Right cardiac atrium (tissue), 5 donors: ENCODE measurements around the gene UBL7. TPM values are rescaled to one million over a fixed set of nuclear protein-coding genes. Genes with fewer than 3 reads are reported as not detected.

ENCODE experiments used
- ATAC-seq, 2 donors: fragments of 200-7000 bp; cut with Tn5 transposase; one replicate each; pipeline versions ENCODE4 v1.8.0 to v1.9.1; 2020; ENCODE audit warnings: moderate library complexity in 2 of 2, mild to moderate bottlenecking in 1 of 2
- DNase-seq, 3 donors: peaks; one replicate each; pipeline ENCODE4 v3.0.0-alpha.2; 2020
- H3K27ac ChIP-seq: one replicate; pipeline ENCODE4 v1.5.1; 2013; ENCODE audit warnings: mild to moderate bottlenecking, low read length, control low read depth, moderate library complexity
- H3K27me3 ChIP-seq: one replicate; pipeline ENCODE4 v1.6.1; 2013; ENCODE audit not compliant: control insufficient read depth, insufficient read depth
- H3K4me1 ChIP-seq: one replicate; pipeline ENCODE4 v1.6.1; 2013; ENCODE audit warnings: low read length; ENCODE audit not compliant: control insufficient read depth, insufficient read depth
- H3K4me3 ChIP-seq: one replicate; pipeline ENCODE4 v1.5.1; 2013; ENCODE audit warnings: low read length, control low read depth
- H3K9me3 ChIP-seq: one replicate; pipeline ENCODE4 v1.6.1; 2013; ENCODE audit warnings: low read length; ENCODE audit not compliant: control insufficient read depth
- WGBS: extraction: QIAGEN DNeasy Blood & Tissue Kit; methylation state at CpG from one replicate; pipeline ENCODE4 v1.1.7; 2013; 5-methylcytosine and 5-hydroxymethylcytosine counted together
- intact Hi-C, 4 donors: fragments of 100-400 bp; cut with DNase I; formaldehyde crosslinking; loops; one replicate each; pipeline versions ENCODE4 v1.11.0 to v1.14.0; 2022 to 2023
- long read RNA-seq, 4 donors: library from polyadenylated mRNA; unstranded; transcript quantifications; one replicate each; pipeline ENCODE4 v2.0.0, GENCODE V29; 2020 to 2021
- polyA plus RNA-seq: library from polyadenylated mRNA; stranded (reverse); fragments of 200-250 nt; gene quantifications from one replicate; pipeline ENCODE4 v1.2.3, GENCODE V29; 2013
- total RNA-seq, 4 donors: library from RNA; stranded (reverse); fragmentation: NEBNext Ultra II Directional; extraction: Animal tissue kit (Norgen Biotek cat#: 25700); gene quantifications; one replicate each; pipeline ENCODE4 v1.2.1, GENCODE V29; 2021
- donor health status: healthy with polysubstance abuse.
- donor health status: DM: no; HTN: yes; CAD: no.
- donor health status: DM: no; HTN: no; CAD: no.
- donor health status: DM: no; HTN: yes; CAD: no; lungs with severe emphysema.
- donor health status: DM: yes; HTN: yes; CAD: no.

Gene UBL7, protein sequence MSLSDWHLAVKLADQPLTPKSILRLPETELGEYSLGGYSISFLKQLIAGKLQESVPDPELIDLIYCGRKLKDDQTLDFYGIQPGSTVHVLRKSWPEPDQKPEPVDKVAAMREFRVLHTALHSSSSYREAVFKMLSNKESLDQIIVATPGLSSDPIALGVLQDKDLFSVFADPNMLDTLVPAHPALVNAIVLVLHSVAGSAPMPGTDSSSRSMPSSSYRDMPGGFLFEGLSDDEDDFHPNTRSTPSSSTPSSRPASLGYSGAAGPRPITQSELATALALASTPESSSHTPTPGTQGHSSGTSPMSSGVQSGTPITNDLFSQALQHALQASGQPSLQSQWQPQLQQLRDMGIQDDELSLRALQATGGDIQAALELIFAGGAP
- 10 to 100 TPM; 35.8 to 59.3 (median 49.8) TPM for total RNA-seq
- 49.0 TPM for polyA plus RNA-seq
- long read RNA-seq, donor 1, transcript UBL7-201 (11 exons, 1,360 nt) = major isoform, 80 of 144 reads
- long read RNA-seq, donor 1, transcript UBL7-202 (11 exons, 1,427 nt) = minor isoform, 23 of 144 reads
- long read RNA-seq, donor 1, transcript UBL7-209 (11 exons, 1,720 nt) = minor isoform, 8 of 144 reads
- long read RNA-seq, donor 1, partial matches to known transcripts = 11 of 144 reads
- long read RNA-seq, donor 1, other reads (novel, unspliced or antisense) = 22 of 144 reads
- long read RNA-seq, donor 2, transcript UBL7-201 (11 exons, 1,360 nt) = major isoform, 45 of 84 reads
- long read RNA-seq, donor 2, transcript UBL7-202 (11 exons, 1,427 nt) = minor isoform, 16 of 84 reads
- long read RNA-seq, donor 2, partial matches to known transcripts = 6 of 84 reads
- long read RNA-seq, donor 2, other reads (novel, unspliced or antisense) = 17 of 84 reads
- long read RNA-seq, donor 3, transcript UBL7-202 (11 exons, 1,427 nt) = minor isoform, 48 of 216 reads
- long read RNA-seq, donor 3, transcript UBL7-201 (11 exons, 1,360 nt) = major isoform, 94 of 216 reads
- long read RNA-seq, donor 3, partial matches to known transcripts = 7 of 216 reads
- long read RNA-seq, donor 3, other reads (novel, unspliced or antisense) = 63 of 216 reads
- long read RNA-seq, donor 4, transcript UBL7-202 (11 exons, 1,427 nt) = minor isoform, 14 of 69 reads
- long read RNA-seq, donor 4, transcript UBL7-201 (11 exons, 1,360 nt) = major isoform, 39 of 69 reads
- long read RNA-seq, donor 4, partial matches to known transcripts = 7 of 69 reads
- long read RNA-seq, donor 4, other reads (novel, unspliced or antisense) = 7 of 69 reads

DNA sequence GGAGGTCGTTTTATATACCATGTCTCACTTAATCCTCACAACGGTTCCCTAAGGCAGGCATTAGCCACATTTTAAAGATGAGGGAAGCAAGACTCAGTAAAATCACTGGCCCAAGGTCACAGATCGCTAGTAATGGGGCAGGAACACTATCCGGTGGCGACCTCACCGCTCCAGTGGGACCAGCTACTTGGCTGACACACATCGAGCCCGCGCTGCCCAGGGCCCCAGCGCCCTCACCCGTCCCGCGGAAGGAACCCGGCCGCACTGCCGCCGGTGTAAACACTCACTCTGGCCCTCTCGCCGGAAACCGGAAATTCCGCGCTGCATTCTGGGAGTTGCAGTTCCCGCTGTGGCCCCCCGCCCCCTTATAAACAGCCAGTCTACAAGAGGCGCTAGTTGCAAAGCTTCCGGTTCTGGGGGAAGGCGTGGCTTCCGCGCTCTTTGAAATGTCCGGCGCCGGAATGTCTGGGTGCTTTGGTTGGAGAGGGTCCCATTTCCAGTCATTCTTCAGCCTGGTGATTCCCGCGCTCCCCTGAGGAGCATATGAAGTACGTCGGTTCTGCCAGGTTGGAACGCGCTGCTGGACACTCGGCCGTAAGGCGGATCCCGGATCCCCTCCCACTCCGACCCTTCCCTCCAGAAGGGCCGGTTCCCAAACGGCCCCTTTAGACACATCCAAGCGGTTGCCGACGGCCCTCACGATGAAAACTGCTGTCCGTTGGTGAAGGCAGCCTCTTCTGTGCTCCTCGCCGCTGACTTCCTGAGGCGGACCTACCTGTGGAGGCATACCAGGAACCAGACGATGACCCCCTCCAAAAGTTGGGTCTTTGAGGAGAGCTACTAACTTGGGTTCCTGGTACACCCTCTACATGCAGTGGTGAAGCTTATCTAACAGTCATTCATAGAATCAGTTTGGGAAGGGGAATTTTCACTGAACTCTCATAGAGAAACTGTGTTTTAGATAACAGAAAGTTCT is at the start of gene UBL7:
TSS of gene UBL7 (minus strand) at position 290 of the 976 bp plus-strand sequence. CDS start 2,293 bp downstream, outside the sequence.
- under 1% methylated on average over 54 of the region's 54 CpGs for WGBS
- intact Hi-C loops = loop anchor here in 1 of 4 donors (10.0 kb wide), 1 partner anchor 154 kb away; the partner anchor contains the start of gene CLK3

DNA sequence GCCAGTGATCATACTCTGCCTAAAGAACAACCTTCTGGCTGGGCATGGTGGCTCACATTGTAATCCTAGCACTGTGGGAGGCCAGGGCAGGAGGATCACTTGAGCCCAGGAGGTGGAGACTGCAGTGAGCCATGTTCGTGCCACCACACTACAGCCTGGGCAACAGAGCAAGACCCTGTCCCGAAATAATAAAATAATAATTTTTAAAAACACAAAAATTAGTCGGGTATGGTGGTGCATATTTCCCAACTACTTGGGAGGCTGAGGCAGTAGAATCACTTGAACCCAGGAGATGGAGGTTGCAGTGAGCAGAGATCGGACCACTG is 45.5 kb upstream of the UBL7 start:
- no peaks in the 10 kb centered on the region for H3K27me3 ChIP-seq
- no peak overlapping the region for H3K4me3 ChIP-seq
- no peaks in the 10 kb centered on the region for H3K9me3 ChIP-seq
- DNase-seq (no peak), ATAC-seq (no peak)
- no peaks in the 10 kb centered on the region for H3K4me1 ChIP-seq
- no peak overlapping the region for H3K27ac ChIP-seq
- WGBS = 97% methylated on average over 4 of the region's 4 CpGs
- intact Hi-C loops = no loop called here

More for the DNA sequence above, at the start of gene UBL7:
- ATAC-seq (peak; percentile 99 to 100), DNase-seq (peak; percentile 97 to 99 (median 98))
- Histone ChIP-seq H3K4me3 (peak within 1 kb of the TSS; percentile 90), H3K27ac (peak within 1 kb of the TSS; percentile 83), H3K9me3 (no peaks in the 10 kb centered on the region), H3K4me1 (peaks cover 2% of the 10 kb centered on the region), H3K27me3 (no peaks in the 10 kb centered on the region)

DNA sequence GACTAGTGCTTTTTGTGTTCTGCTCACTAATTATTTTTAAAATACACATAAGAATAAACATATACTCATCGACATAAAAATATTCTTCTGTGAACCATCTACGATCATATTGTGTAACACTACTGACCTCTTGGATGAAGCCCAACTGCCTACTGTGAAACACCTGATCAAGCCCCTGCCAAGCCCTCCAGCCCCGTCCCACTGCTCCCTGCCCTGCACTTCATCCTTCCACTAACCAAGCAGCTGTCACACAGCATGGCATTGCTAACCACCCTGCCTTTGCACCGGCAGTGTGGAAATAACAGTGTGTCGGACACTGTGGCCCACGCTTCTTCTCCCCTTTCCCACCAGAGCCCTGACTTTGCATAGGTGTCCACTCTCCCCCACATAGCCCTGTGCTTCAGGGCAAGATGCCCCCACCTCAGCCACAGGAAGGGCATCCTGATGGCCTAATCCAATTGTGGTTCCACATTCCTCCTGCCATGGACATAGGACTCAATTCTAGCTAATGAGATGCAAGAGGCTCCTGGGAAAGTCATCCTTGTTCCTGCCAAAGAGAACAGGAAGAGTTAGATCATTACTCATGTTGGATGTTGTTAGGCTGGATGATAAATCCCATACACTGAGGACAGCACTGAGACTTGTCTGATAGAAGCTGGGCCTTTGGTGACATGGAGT is 45.0 kb upstream of the UBL7 start:
- no peak for DNase-seq
- Histone ChIP-seq H3K4me1 (no peaks in the 10 kb centered on the region), H3K27me3 (no peaks in the 10 kb centered on the region), H3K4me3 (no peak overlapping the region), H3K27ac (no peak overlapping the region), H3K9me3 (no peaks in the 10 kb centered on the region)
- 92% methylated on average over 6 of the region's 6 CpGs for whole genome bisulfite sequencing
- ATAC-seq = no peak
- intact Hi-C loops = no loop called here

DNA sequence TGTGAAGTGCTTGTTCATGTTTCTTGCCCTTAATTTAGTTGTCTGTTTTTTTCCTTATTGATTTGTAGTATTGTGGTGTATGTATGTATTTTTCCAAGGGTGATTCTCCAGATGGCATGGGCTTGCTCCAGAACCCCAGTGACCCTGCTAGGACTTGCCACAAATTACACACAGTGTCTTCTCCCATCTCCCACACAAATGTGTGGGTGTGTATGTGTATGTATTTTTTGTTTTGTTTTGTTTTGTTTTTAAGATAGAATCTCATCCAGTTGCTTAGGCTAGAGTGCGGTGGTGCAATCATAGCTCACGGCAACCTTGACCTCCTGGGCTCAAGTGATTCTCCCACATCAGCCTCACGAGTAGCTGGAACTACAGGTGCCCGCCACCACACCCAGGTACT is 43.9 kb upstream of the UBL7 start:
- WGBS = 95% methylated on average over 4 of the region's 4 CpGs
- H3K27ac ChIP-seq = no peak overlapping the region
- no peak overlapping the region for H3K4me3 ChIP-seq
- DNase-seq (no peak), ATAC-seq (no peak)
- intact Hi-C loops = no loop called here
- no peaks in the 10 kb centered on the region for H3K4me1 ChIP-seq
- no peaks in the 10 kb centered on the region for H3K27me3 ChIP-seq
- no peaks in the 10 kb centered on the region for H3K9me3 ChIP-seq

DNA sequence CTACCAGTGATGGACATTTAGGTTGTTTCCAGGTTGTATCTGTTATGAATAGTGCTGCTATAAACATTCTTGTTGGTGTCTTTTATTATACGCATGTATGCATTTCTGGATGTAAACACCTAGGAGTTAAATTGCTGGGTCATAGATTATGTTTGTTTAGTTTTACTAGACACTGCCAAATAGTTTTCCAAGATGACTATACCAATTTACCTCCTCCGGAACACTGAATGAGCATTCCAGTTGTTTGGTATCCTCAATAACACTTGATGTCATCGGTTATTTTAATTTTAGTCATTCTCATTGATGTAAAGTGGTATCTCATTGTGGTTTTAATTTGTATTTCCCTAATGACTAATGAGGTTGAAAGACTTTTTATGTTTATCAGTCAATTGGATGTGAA is 43.5 kb upstream of the UBL7 start:
- 98% methylated on average over 3 of the region's 3 CpGs for WGBS
- H3K4me3 ChIP-seq = no peak overlapping the region
- DNase-seq = no peak
- H3K4me1 ChIP-seq = no peaks in the 10 kb centered on the region
- H3K9me3 ChIP-seq = no peaks in the 10 kb centered on the region
- H3K27me3 ChIP-seq = no peaks in the 10 kb centered on the region
- intact Hi-C loops = no loop called here
- H3K27ac ChIP-seq = no peak overlapping the region
- ATAC-seq = no peak

DNA sequence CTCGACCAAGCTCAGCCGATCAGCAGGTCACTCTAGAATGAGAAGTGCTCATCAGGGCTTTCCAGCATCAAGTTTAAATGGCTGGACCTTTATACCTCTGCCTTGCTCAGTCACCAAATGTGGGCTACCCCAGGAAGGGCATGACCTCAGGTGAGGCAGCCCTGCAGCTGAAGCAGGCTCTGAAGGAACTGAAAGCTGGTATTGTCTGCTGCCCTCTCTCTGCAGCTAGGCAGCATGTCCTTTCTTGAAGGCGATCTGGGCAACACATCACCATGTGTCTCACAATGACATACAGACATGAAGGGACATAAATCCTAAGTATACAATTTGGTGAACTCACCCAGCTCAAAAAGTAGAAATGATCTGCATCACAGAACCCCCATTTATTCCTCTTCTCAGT is 41.3 kb upstream of the UBL7 start:
- DNase-seq (no peak), ATAC-seq (no peak)
- H3K27me3 ChIP-seq = no peaks in the 10 kb centered on the region
- no peak overlapping the region for H3K27ac ChIP-seq
- H3K4me1 ChIP-seq = no peaks in the 10 kb centered on the region
- H3K9me3 ChIP-seq = no peaks in the 10 kb centered on the region
- intact Hi-C loops = no loop called here
- H3K4me3 ChIP-seq = no peak overlapping the region
- WGBS = 84% methylated on average over 3 of the region's 3 CpGs

DNA sequence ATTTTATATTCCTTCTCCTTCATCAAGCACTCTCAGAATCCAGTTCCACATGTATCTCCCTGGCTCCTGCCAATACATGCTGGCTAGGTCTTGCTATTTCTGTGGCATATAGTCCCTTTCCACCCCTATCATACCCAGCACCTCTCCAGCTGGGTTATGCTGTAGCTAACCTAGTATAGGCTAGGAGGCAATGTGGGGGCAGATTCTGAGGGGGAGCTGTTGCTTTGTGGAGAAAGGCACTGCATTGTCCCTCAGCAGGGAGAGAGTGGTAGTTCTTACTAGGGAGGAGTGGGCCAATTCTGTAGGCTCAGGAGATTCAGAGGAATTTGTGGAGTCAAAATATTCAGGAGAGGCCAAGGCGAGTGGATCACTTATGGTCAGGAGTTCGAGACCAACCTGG is 39.4 kb upstream of the UBL7 start:
- H3K27me3 ChIP-seq = no peaks in the 10 kb centered on the region
- WGBS = 98% methylated on average over 2 of the region's 2 CpGs

DNA sequence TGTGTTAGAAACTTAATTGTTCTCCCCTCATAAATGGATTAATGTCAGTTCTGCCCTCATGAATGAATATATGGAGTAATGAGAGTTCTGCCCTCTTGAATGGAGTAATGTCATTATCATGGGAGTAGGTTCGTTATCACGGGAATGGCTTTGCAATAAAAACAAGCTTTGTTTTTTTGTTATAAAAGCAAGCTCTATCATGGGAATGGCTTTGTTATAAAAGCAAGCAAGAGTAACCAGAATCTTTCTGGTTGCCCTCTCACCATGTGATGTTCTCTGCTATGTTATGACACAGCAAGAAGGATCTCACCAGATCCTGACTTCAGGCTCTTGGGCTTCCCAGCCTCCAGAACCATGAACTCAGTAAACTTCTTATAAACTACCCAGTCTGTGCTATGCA is 38.4 kb upstream of the UBL7 start:
- Histone ChIP-seq H3K4me1 (no peaks in the 10 kb centered on the region), H3K9me3 (no peaks in the 10 kb centered on the region), H3K4me3 (no peak overlapping the region), H3K27ac (no peak overlapping the region), H3K27me3 (no peaks in the 10 kb centered on the region)
- no peak for ATAC-seq
- 89% methylated on average over 2 of the region's 2 CpGs for WGBS
- intact Hi-C loops = no loop called here
- no peak for DNase-seq

More for the DNA sequence above, 39.4 kb upstream of the UBL7 start:
- no peaks in the 10 kb centered on the region for H3K4me1 ChIP-seq
- DNase-seq (no peak), ATAC-seq (no peak)
- no peak overlapping the region for H3K4me3 ChIP-seq
- no peaks in the 10 kb centered on the region for H3K9me3 ChIP-seq
- H3K27ac ChIP-seq = no peak overlapping the region
- intact Hi-C loops = no loop called here

DNA sequence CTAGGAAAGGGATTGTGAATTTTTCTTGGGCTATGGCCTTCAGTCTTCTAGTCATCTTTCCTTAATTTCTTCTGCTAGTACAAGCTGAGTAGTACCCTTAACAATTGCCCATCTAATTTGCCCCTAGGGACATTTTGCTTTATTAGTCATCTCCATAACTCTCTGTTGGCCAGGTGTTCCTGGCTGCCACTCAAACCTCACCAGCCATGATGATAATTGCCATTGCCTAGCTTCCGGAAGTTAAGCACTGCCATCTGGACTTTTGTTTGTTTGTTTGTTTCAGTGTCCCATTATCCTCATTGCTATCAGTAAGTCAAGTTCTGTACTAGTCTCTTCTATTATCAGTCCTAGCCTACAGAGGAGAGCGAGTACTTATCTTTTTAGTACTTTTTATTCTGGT is 36.6 kb upstream of the UBL7 start:
- ATAC-seq = no peak
- WGBS = 72% methylated on average over 2 of the region's 2 CpGs

DNA sequence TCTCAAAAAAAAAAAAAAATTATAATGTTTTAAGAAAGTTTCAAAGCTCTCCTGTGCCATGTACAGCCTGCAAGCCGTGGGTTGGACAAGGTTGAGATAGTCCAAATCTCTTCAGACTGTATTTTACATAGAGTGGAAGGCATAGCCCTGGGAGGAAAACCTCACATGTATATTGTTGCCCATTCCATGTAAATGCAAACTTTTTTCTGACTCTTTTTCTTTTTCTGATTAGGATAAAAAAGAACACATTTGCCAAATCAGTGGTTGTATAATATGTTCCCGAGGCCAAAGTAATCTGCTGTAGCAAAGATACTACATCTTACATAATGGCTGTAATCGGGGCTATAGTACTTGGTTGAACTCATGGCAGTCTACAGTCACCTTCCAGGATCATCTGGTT is 35.7 kb upstream of the UBL7 start:
- Histone ChIP-seq H3K27me3 (no peaks in the 10 kb centered on the region), H3K4me3 (no peak overlapping the region), H3K9me3 (no peaks in the 10 kb centered on the region), H3K27ac (no peak overlapping the region), H3K4me1 (no peaks in the 10 kb centered on the region)
- ATAC-seq (no peak), DNase-seq (no peak)
- intact Hi-C loops = no loop called here
- 70% methylated on average over 3 of the region's 3 CpGs for WGBS

More for the DNA sequence above, 36.6 kb upstream of the UBL7 start:
- H3K27me3 ChIP-seq = no peaks in the 10 kb centered on the region
- H3K9me3 ChIP-seq = no peaks in the 10 kb centered on the region
- H3K27ac ChIP-seq = no peak overlapping the region
- intact Hi-C loops = no loop called here
- no peak overlapping the region for H3K4me3 ChIP-seq
- no peak for DNase-seq
- H3K4me1 ChIP-seq = no peaks in the 10 kb centered on the region
